Adipocyte (in vitro differentiated cells): ENCODE results near the gene MAPKAPK5.

Experiments
- DNase-seq: peaks from one replicate; pipeline ENCODE4 v3.0.0-alpha.2; 2015; ENCODE audit warnings: low read depth
- H3K27me3 ChIP-seq: replicated peaks from 2 replicates; pipeline ENCODE4 v1.7.0; 2013; ENCODE audit warnings: mild to moderate bottlenecking, low read length, moderate library complexity; ENCODE audit not compliant: control insufficient read depth, insufficient read depth
- H3K36me3 ChIP-seq: 2 replicates; pipeline ENCODE4 v1.7.0; 2013; ENCODE audit warnings: low read length, mild to moderate bottlenecking, moderate library complexity; ENCODE audit not compliant: control insufficient read depth, insufficient read depth, severe bottlenecking
- H3K4me1 ChIP-seq: 2 replicates; pipeline ENCODE4 v1.7.0; 2013; ENCODE audit warnings: mild to moderate bottlenecking, low read length, moderate library complexity; ENCODE audit not compliant: control insufficient read depth, insufficient read depth
- H3K4me3 ChIP-seq: 2 replicates; pipeline ENCODE4 v1.7.0; 2013; ENCODE audit warnings: mild to moderate bottlenecking, low read length, moderate library complexity
- H3K9ac ChIP-seq: 2 replicates; pipeline ENCODE4 v1.7.0; 2013; ENCODE audit warnings: mild to moderate bottlenecking, low read length, moderate library complexity
- H3K9me3 ChIP-seq: 2 replicates; pipeline ENCODE4 v1.7.0; 2013; ENCODE audit warnings: mild to moderate bottlenecking, low read length, moderate library complexity; ENCODE audit not compliant: control insufficient read depth

MAPKAPK5 gene

DNA sequence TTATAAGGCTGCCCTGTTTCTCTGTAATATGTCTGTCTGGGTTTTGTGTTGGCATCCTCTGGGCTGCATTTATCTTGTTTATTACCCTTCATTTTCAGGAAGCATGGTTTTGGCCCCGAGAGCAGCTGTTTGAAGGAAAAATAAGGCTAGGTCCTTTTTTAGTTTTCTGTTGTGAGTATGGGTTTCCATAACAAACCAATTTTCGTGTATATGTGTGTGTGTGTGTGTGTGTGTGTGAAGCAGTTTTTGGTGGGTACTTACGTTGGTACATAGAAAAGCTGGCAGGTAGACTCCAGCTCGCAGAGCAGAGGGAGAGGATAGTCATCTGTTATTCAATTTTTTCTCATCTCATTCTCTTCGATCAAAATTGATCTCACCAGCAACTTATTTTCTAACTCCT is 52.5 kb downstream of the MAPKAPK5 start:
- no peaks in the 10 kb centered on the region for H3K27me3 ChIP-seq
- H3K36me3 ChIP-seq = peaks cover 71% of the 10 kb centered on the region
- no peaks in the 10 kb centered on the region for H3K9me3 ChIP-seq
- no peak for DNase-seq
- no peak overlapping the region for H3K4me3 ChIP-seq
- no peaks in the 10 kb centered on the region for H3K4me1 ChIP-seq
- no peak overlapping the region for H3K9ac ChIP-seq

DNA sequence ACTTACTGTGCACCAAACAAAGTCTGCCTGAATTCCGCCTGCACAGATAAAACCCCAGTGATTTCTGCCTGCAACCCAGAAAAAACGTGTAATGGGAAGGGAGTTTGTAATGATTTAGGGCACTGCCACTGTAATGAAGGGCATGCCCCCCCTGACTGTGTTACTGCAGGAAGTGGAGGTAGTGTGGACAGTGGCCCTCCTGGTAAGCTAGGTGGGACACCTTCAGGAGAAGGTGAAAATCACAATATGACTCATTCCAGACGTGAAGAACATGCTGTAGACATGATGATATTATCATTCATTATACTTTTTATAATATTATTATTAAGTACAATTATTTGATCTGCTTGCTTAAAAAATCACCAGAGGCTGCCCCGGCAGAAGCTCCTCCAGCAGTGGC is 59.2 kb downstream of the MAPKAPK5 start:
- no peak for DNase-seq

DNA sequence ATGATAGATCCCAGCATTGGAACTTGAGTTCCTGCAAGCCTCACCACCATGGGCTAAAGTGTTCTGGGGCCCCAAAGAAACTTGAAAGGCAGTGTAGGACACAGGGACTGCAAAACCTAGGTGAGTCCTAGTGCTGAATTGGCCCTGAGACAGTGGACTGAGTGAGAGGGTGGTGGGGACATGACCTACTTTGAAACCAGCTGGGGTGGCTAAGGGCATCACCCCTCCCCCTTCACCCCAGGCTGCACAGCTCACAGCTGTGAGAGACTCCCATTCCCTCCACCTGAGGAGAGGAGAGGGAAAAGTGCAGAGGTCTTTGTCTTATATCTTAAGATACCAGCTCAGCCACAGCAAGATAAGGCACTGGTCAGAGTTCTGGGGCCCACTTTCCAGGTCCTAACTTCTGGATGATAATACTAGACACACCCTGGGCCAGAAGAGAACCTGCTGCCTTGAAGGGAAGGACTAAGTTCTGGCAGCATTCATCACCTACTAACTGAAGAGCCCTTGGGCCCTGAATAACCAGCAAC is 62.5 kb downstream of the MAPKAPK5 start:
- H3K4me3 ChIP-seq = no peak overlapping the region
- H3K27me3 ChIP-seq = no peaks in the 10 kb centered on the region
- DNase-seq = no peak
- peaks cover 8% of the 10 kb centered on the region for H3K9me3 ChIP-seq
- no peaks in the 10 kb centered on the region for H3K4me1 ChIP-seq
- H3K36me3 ChIP-seq = peaks cover under 1% of the 10 kb centered on the region
- H3K9ac ChIP-seq = no peak overlapping the region

More for the DNA sequence above, 59.2 kb downstream of the MAPKAPK5 start:
- peaks cover 17% of the 10 kb centered on the region for H3K36me3 ChIP-seq
- no peaks in the 10 kb centered on the region for H3K4me1 ChIP-seq
- H3K4me3 ChIP-seq = no peak overlapping the region
- no peaks in the 10 kb centered on the region for H3K27me3 ChIP-seq
- H3K9me3 ChIP-seq = no peaks in the 10 kb centered on the region
- H3K9ac ChIP-seq = no peak overlapping the region

DNA sequence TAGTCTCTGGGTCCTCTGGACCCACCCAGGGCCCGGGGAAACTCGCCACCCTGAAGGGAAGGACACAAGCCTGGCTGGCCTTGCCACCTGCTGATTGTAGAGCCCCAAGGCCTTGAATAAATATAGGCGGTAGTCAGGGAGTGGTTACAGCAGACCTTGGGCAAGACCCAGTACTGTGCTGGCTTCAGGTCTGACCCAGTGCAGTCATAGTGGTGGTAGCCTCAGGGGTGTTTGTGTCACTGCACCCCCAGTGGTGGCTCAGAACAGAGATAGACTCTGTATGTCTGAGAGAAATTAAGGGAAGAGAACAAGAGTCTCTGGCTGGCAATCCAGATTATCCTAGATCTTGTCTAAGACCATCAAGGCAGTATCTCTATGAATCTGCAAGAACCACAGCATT is 63.5 kb downstream of the MAPKAPK5 start:
- Histone ChIP-seq H3K4me3 (no peak overlapping the region), H3K9me3 (peaks cover 8% of the 10 kb centered on the region), H3K9ac (no peak overlapping the region), H3K4me1 (no peaks in the 10 kb centered on the region), H3K27me3 (no peaks in the 10 kb centered on the region), H3K36me3 (no peaks in the 10 kb centered on the region)
- no peak for DNase-seq

DNA sequence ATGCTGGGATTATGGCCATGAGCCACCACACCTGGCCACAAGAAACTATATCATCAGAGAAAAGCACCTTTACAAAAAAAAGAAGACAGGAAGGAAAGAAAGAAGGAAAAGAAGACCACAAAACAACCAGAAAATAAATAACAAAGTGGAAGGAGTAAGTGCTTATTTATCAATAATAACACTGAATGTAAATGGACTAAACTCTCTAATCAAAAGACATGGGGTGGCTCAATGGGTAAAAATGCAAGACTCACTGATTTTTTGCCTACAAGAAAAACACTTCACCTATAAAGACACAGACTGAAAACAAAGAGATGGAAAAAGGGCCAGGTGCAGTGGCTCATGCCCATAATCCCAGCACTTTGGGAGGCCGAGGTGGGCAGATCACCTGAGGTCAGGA is 65.7 kb downstream of the MAPKAPK5 start:
- Histone ChIP-seq H3K9me3 (peaks cover 8% of the 10 kb centered on the region), H3K9ac (no peak overlapping the region), H3K36me3 (no peaks in the 10 kb centered on the region), H3K4me3 (no peak overlapping the region), H3K4me1 (no peaks in the 10 kb centered on the region), H3K27me3 (no peaks in the 10 kb centered on the region)
- DNase-seq = no peak

DNA sequence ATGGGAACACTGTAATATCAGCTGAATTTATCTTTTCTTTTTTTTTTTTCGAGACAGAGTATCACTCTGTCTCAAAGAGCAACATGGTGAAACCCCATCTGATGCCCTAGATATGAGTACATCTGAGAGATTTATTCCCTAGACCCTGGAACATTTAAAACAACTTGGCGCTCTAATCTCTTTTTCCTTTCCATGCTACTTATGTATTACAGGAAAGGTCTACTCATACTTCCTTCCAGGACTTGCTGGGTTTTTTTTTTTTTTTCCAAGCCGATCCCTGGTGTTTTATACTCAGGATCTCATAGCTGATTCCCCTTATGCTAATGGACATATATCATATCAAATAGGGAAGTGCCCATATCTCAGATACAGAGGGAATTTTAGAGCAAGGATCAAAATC is 83.1 kb downstream of the MAPKAPK5 start:
- no peaks in the 10 kb centered on the region for H3K36me3 ChIP-seq
- no peaks in the 10 kb centered on the region for H3K27me3 ChIP-seq

DNA sequence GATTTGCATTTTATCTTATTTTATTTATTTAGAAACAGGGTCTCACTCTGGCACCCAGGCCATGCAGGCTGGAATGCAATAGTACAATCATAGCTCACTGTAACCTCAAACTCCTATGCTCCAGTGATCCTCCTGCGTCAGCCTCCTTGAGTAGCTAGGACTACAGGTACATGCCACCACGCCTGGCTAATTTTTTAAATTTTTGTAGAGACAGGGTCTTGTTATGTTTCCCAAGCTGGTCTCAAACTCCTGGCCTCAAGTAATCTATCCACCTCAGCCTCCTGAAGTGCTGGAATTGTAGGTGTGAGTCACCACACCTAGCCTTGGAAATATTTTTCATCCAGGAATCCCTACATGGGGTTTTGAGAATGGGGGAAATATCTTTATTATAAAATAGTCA is 84.6 kb downstream of the MAPKAPK5 start:
- Histone ChIP-seq H3K4me3 (no peak overlapping the region), H3K9me3 (no peaks in the 10 kb centered on the region), H3K27me3 (no peaks in the 10 kb centered on the region), H3K9ac (no peak overlapping the region), H3K4me1 (no peaks in the 10 kb centered on the region), H3K36me3 (no peaks in the 10 kb centered on the region)
- no peak for DNase-seq

More for the DNA sequence above, 83.1 kb downstream of the MAPKAPK5 start:
- Histone ChIP-seq H3K4me1 (no peaks in the 10 kb centered on the region), H3K9me3 (no peaks in the 10 kb centered on the region), H3K9ac (no peak overlapping the region), H3K4me3 (no peak overlapping the region)
- DNase-seq = no peak

DNA sequence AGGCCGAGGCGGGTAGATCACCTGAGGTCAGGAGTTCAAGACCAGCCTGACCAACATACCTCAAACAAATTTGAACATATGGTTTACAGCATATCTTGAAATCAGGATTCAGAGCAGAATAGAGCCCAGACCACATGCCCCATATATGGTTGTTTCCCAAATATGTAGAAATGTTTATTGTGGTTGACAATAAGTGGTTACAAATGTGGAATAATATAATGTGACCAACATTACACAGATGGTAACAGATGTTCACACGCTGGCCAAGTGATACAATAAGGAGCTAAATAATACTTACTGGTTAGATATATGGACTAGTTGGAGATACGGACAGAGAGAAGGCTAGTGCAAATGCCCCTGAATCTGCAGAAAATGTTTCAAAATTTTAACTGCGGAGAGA is 85.3 kb downstream of the MAPKAPK5 start:
- H3K4me1 ChIP-seq = no peaks in the 10 kb centered on the region
- H3K9ac ChIP-seq = no peak overlapping the region
- H3K36me3 ChIP-seq = peaks cover 3% of the 10 kb centered on the region
- H3K4me3 ChIP-seq = no peak overlapping the region
- DNase-seq = peak; percentile 7
- no peaks in the 10 kb centered on the region for H3K9me3 ChIP-seq
- H3K27me3 ChIP-seq = no peaks in the 10 kb centered on the region

DNA sequence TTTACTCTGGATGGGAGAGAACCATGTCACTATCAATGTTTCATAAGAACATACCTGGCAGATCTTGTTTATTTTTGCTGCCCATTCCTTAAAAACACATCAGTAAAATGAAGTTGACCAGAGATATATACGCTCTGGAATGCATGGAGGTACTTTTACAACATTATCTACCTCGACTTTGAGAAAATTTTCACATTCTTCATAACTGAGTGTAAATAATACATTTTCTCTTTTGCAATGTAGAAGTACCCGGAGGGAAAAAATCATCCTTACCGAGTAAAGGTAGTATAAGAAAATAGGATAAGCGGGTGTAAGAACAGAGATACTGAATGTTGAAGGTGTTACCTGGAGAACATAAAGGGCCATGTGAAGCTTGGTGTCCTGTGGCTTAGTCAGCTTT is 90.2 kb downstream of the MAPKAPK5 start:
- no peak overlapping the region for H3K4me3 ChIP-seq
- no peaks in the 10 kb centered on the region for H3K9me3 ChIP-seq
- H3K36me3 ChIP-seq = peaks cover 4% of the 10 kb centered on the region
- H3K27me3 ChIP-seq = no peaks in the 10 kb centered on the region
- no peak overlapping the region for H3K9ac ChIP-seq
- H3K4me1 ChIP-seq = no peaks in the 10 kb centered on the region
- DNase-seq = no peak

DNA sequence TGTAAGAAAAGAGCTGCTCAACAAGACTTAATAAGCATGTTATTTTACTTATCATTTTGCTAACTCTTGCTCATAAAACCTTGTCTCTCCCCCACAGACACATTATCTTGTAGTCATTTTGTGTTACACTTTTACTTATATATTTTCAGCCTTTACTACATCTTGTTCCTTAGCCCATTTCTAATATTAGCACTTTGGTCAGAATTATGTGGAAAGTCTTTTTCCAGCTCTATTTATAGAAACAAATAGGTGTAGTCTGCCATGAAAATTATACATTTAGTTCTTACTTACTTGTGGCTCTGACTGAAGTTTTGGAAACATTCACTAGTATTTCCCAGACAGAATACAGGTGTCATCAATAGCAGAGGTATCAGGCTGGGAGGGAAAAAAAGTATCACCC is 94.8 kb downstream of the MAPKAPK5 start:
- Histone ChIP-seq H3K27me3 (no peaks in the 10 kb centered on the region), H3K4me3 (no peak overlapping the region)
- DNase-seq = no peak

DNA sequence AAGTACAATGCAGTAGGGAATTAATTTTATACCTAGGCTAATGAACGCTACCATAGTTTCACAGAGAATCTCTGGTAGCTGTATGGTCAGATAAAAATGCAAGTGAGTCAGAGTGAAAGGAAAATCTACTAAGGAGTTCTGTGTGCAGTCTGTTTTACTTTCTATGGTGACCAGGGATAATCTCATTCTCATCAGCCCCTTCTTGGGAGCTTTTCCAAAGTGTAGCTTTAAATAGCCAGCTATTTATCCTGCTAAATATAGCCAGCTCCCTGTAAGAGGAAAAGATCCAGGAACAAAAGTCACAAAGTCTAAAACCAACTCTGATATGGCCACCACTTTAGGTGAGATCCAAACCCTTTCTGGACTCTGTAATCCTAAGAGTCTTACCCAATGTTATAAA is 95.4 kb downstream of the MAPKAPK5 start:
- no peaks in the 10 kb centered on the region for H3K27me3 ChIP-seq
- DNase-seq = no peak

More for the DNA sequence above, 94.8 kb downstream of the MAPKAPK5 start:
- Histone ChIP-seq H3K36me3 (peaks cover 4% of the 10 kb centered on the region), H3K9ac (no peak overlapping the region), H3K9me3 (no peaks in the 10 kb centered on the region), H3K4me1 (no peaks in the 10 kb centered on the region)

DNA sequence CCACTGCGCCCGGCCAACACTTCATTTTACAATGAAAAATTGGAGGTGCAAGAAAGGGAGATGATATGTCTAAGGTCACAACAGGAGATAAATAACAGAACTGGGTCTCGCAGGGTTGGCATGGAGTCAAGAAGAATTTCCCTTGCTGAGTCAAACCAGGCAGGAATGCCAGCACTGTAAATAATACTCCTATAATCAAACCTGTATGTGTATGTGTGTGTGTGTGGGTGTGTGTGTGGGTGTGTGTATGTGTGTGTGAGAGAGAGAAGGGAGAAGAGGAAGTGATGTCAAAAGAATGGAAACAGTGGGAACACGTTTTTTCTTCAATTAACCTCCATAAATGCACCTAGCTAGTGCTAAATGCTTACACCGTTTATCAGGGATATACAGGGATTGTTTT is 100.5 kb downstream of the MAPKAPK5 start:
- peak; percentile 58 for DNase-seq
- no peaks in the 10 kb centered on the region for H3K4me1 ChIP-seq

More for the DNA sequence above, 95.4 kb downstream of the MAPKAPK5 start:
- Histone ChIP-seq H3K9me3 (no peaks in the 10 kb centered on the region), H3K36me3 (peaks cover under 1% of the 10 kb centered on the region), H3K4me3 (no peak overlapping the region), H3K9ac (no peak overlapping the region), H3K4me1 (no peaks in the 10 kb centered on the region)

More for the DNA sequence above, 100.5 kb downstream of the MAPKAPK5 start:
- Histone ChIP-seq H3K9me3 (no peaks in the 10 kb centered on the region), H3K4me3 (no peak overlapping the region), H3K27me3 (no peaks in the 10 kb centered on the region), H3K9ac (no peak overlapping the region), H3K36me3 (no peaks in the 10 kb centered on the region)
